H9 (cell line): ENCODE measurements around the gene MAML3. TPM values are rescaled to one million over a fixed set of nuclear protein-coding genes. Genes with fewer than 3 reads are reported as not detected.

ENCODE experiments used
- DNase-seq: peaks from one replicate; pipeline ENCODE4 v3.0.0-alpha.2; 2017
- H2AFZ ChIP-seq: one replicate; pipeline ENCODE4 v1.6.1; 2013; ENCODE audit warnings: mild to moderate bottlenecking, low read length, control low read depth, moderate library complexity
- H2AK5ac ChIP-seq: 2 replicates; pipeline ENCODE4 v1.6.1; 2013; ENCODE audit warnings: low read length, control low read depth, mixed read lengths; ENCODE audit not compliant: insufficient read length
- H2BK120ac ChIP-seq: one replicate; pipeline ENCODE4 v1.6.1; 2013; ENCODE audit warnings: low read depth, mild to moderate bottlenecking, low read length, control low read depth, inconsistent platforms; ENCODE audit not compliant: poor library complexity, severe bottlenecking
- H2BK12ac ChIP-seq: 2 replicates; pipeline ENCODE4 v1.6.1; 2013; ENCODE audit warnings: low read length, control low read depth, mixed read lengths, low read depth; ENCODE audit not compliant: insufficient read length
- H2BK15ac ChIP-seq: 2 replicates; pipeline ENCODE4 v1.6.1; 2013; ENCODE audit warnings: low read depth, low read length, control low read depth
- H2BK20ac ChIP-seq: one replicate; pipeline ENCODE4 v1.6.1; 2013; ENCODE audit warnings: low read depth, mild to moderate bottlenecking, low read length, control low read depth, inconsistent platforms; ENCODE audit not compliant: poor library complexity, severe bottlenecking
- H2BK5ac ChIP-seq: 2 replicates; pipeline ENCODE4 v1.6.1; 2013; ENCODE audit warnings: low read length, control low read depth, mixed read lengths; ENCODE audit not compliant: insufficient read length
- H3K14ac ChIP-seq: 2 replicates; pipeline ENCODE4 v1.6.1; 2013; ENCODE audit warnings: low read length, control low read depth; ENCODE audit not compliant: insufficient read depth
- H3K18ac ChIP-seq: 2 replicates; pipeline ENCODE4 v1.6.1; 2013; ENCODE audit warnings: low read depth, mild to moderate bottlenecking, mixed read lengths, low read length, control low read depth; ENCODE audit not compliant: insufficient read length
- H3K23ac ChIP-seq: 2 replicates; pipeline ENCODE4 v1.6.1; 2013; ENCODE audit warnings: low read length, control low read depth, mixed read lengths, low read depth; ENCODE audit not compliant: insufficient read length
- H3K23me2 ChIP-seq: 2 replicates; pipeline ENCODE4 v1.6.1; 2013; ENCODE audit warnings: low read depth, mild to moderate bottlenecking, mixed read lengths, low read length, control low read depth; ENCODE audit not compliant: insufficient read length, poor library complexity, severe bottlenecking
- H3K27ac ChIP-seq: 2 replicates; pipeline ENCODE4 v1.5.1; 2013; ENCODE audit warnings: low read length, control low read depth, mixed read lengths, low read depth; ENCODE audit not compliant: insufficient read length
- H3K27me3 ChIP-seq: 2 replicates; pipeline ENCODE4 v1.6.1; 2013; ENCODE audit warnings: low read length, control low read depth, inconsistent platforms; ENCODE audit not compliant: insufficient read depth
- H3K4ac ChIP-seq: 2 replicates; pipeline ENCODE4 v1.6.1; 2013; ENCODE audit warnings: low read depth, mild to moderate bottlenecking, control low read depth, inconsistent platforms, low read length, moderate library complexity
- H3K4me1 ChIP-seq: 2 replicates; pipeline ENCODE4 v1.6.1; 2013; ENCODE audit warnings: low read length, control low read depth, inconsistent platforms; ENCODE audit not compliant: insufficient read depth
- H3K4me2 ChIP-seq: 2 replicates; pipeline ENCODE4 v1.6.1; 2013; ENCODE audit warnings: low read length, control low read depth, mixed read lengths; ENCODE audit not compliant: insufficient read length, insufficient read depth
- H3K56ac ChIP-seq: 2 replicates; pipeline ENCODE4 v1.6.1; 2013; ENCODE audit warnings: low read depth, mild to moderate bottlenecking, mixed read lengths, low read length, control low read depth; ENCODE audit not compliant: insufficient read length
- H3K79me1 ChIP-seq: 2 replicates; pipeline ENCODE4 v1.6.1; 2013; ENCODE audit warnings: low read depth, mild to moderate bottlenecking, moderate library complexity, low read length, control low read depth, inconsistent platforms; ENCODE audit not compliant: insufficient read depth, poor library complexity, severe bottlenecking
- H3K79me2 ChIP-seq: 2 replicates; pipeline ENCODE4 v1.6.1; 2013; ENCODE audit warnings: low read length, control low read depth, inconsistent platforms; ENCODE audit not compliant: insufficient read depth
- H3K9ac ChIP-seq: 2 replicates; pipeline ENCODE4 v1.6.1; 2013; ENCODE audit warnings: low read length, control low read depth, mixed read lengths; ENCODE audit not compliant: insufficient read length; ENCODE audit errors: extremely low read depth
- H3K9me3 ChIP-seq: one replicate; pipeline ENCODE4 v1.6.1; 2013; ENCODE audit warnings: low read depth, low read length, inconsistent platforms; ENCODE audit not compliant: control insufficient read depth
- H3T11ph ChIP-seq: one replicate; pipeline ENCODE4 v1.6.1; 2013; ENCODE audit warnings: mild to moderate bottlenecking, low read length, control low read depth, inconsistent platforms
- H4K20me1 ChIP-seq: one replicate; pipeline ENCODE4 v1.6.1; 2013; ENCODE audit not compliant: control insufficient read depth, insufficient read length, insufficient read depth
- H4K5ac ChIP-seq: 2 replicates; pipeline ENCODE4 v1.6.1; 2013; ENCODE audit warnings: low read depth, mild to moderate bottlenecking, mixed read lengths, low read length, control low read depth; ENCODE audit not compliant: insufficient read length
- H4K8ac ChIP-seq: replicated peaks from 2 replicates; pipeline ENCODE4 v1.6.1; 2013; ENCODE audit warnings: low read length, control low read depth, mixed read lengths, low read depth; ENCODE audit not compliant: insufficient read length
- H4K91ac ChIP-seq: 2 replicates; pipeline ENCODE4 v1.6.1; 2013; ENCODE audit warnings: low read depth, mild to moderate bottlenecking, moderate library complexity, mixed read lengths, low read length, control low read depth; ENCODE audit not compliant: insufficient read length
- H3K27ac Mint-ChIP-seq, 3 experiments: 2 replicates in 2 of 3; 3 replicates in 1 of 3; pipeline ENCODE4 v1.8.0; 2020 to 2021; ENCODE audit warnings: mixed read lengths in 3 of 3, mild to moderate bottlenecking in 1 of 3, moderate library complexity in 1 of 3
- H3K27me3 Mint-ChIP-seq: 2 replicates; pipeline ENCODE4 v1.8.0; 2021; ENCODE audit warnings: low read depth, mild to moderate bottlenecking, moderate library complexity, mixed read lengths
- H3K36me3 Mint-ChIP-seq, 3 experiments: 2 replicates in 2 of 3; 3 replicates in 1 of 3; pipeline ENCODE4 v1.8.0; 2020 to 2021; ENCODE audit warnings: low read depth in 3 of 3, mixed read lengths in 3 of 3; ENCODE audit not compliant: insufficient read depth in 1 of 3
- H3K4me1 Mint-ChIP-seq, 2 experiments: 2 replicates each; pipeline ENCODE4 v1.8.0; 2020; ENCODE audit warnings: mixed read lengths in 2 of 2
- H3K4me3 Mint-ChIP-seq, 2 experiments: 2 replicates in 1 of 2; 3 replicates in 1 of 2; pipeline ENCODE4 v1.8.0; 2020 to 2021; ENCODE audit warnings: mild to moderate bottlenecking in 2 of 2, mixed read lengths in 2 of 2, moderate library complexity in 1 of 2
- H3K9me3 Mint-ChIP-seq, 2 experiments: 2 replicates in 1 of 2; 3 replicates in 1 of 2; pipeline ENCODE4 v1.8.0; 2020; ENCODE audit warnings: mild to moderate bottlenecking in 2 of 2, mixed read lengths in 2 of 2, moderate library complexity in 1 of 2
- WGBS: extraction: QIAGEN DNeasy Blood & Tissue Kit; methylation state at CpG from one replicate; pipeline ENCODE4 v1.1.7; 2013; ENCODE audit warnings: missing lambda C conversion rate, low lambda C conversion rate, mixed read lengths; ENCODE audit not compliant: insufficient read length; ENCODE audit errors: extremely low coverage; 5-methylcytosine and 5-hydroxymethylcytosine counted together
- total RNA-seq: library from RNA; stranded (reverse); gene quantifications from 2 replicates; pipeline ENCODE4 v1.2.1, GENCODE V29; 2021
- TF ChIP-seq, protein P1 (sequence below): fragments of 200-600 bp; sonication (generic); conservative IDR thresholded peaks from 3 replicates; pipeline ENCODE4 v1.8.0; 2021; ENCODE audit warnings: antibody characterized with exemption, mild to moderate bottlenecking

Gene MAML3
- total RNA-seq, 1 experiment from 2014 or later: 3.9 TPM

DNA sequence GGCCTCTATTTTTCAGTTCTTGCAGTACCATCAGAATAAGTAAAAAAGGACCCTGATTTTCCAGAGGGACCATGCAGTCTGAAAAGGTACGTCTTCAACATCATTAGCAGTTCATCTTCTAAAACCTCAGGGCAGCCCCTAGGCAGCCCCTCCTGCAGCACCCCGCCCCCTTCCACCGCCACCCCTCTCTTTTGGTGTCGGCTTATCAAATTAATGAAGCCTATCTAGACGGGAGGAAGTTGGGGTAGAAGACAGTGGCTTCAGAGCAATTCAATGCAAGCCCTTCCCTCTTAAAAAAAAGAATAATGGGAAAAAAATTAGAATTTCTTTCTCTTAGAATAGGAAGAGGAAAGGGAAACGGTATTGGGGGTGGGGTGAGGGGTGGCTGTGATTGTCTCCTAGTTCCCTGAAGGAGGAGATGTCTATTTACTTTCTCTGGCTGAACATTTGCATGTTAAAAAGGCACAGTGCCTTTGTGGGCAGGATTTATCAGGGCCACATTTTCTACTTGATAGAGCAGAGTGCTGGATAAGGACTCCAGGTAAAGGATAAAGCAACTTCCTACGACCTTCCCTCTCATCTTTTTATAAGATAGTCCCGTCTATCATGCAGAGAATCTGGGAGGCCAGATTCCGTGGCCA is 329.0 kb downstream of the MAML3 start:
- Histone ChIP-seq H2BK15ac (no peak overlapping the region), H3K4ac (no peak overlapping the region), H3K14ac (peak overlapping the region; percentile 47), H2BK5ac (no peak overlapping the region), H3T11ph (no peak overlapping the region), H3K79me1 (no peaks in the 10 kb centered on the region), H2BK12ac (peak overlapping the region; percentile 77), H3K23me2 (peaks cover 4% of the 10 kb centered on the region), H3K56ac (no peak overlapping the region), H2AK5ac (no peak overlapping the region), H4K91ac (no peak overlapping the region), H2AFZ (peak overlapping the region; percentile 24), H3K9me3 (no peaks in the 10 kb centered on the region), H3K4me2 (peak overlapping the region; percentile 43), H3K23ac (no peak overlapping the region), H3K27me3 (no peaks in the 10 kb centered on the region; the same call in 1 of the 2 replicates), H3K4me1 (peaks cover 20% of the 10 kb centered on the region; the same call in 1 of the 2 replicates), H4K8ac (no peak overlapping the region), H2BK120ac (peak overlapping the region; percentile 10), H3K27ac (peak overlapping the region; percentile 68), H3K9ac (no peak overlapping the region), H3K79me2 (no peaks in the 10 kb centered on the region), H4K20me1 (no peaks in the 10 kb centered on the region), H4K5ac (no peak overlapping the region), H2BK20ac (peak overlapping the region; percentile 76), H3K18ac (peak overlapping the region; percentile 66)
- no CpG with 5 or more reads among the region's 9 CpGs for WGBS
- H3K36me3 Mint-ChIP-seq: peaks cover 4 to 14% (median 10%) of the 10 kb centered on the region in 3 experiments; a peak in 6 of 7 replicates
- TF ChIP-seq, protein P1, sequence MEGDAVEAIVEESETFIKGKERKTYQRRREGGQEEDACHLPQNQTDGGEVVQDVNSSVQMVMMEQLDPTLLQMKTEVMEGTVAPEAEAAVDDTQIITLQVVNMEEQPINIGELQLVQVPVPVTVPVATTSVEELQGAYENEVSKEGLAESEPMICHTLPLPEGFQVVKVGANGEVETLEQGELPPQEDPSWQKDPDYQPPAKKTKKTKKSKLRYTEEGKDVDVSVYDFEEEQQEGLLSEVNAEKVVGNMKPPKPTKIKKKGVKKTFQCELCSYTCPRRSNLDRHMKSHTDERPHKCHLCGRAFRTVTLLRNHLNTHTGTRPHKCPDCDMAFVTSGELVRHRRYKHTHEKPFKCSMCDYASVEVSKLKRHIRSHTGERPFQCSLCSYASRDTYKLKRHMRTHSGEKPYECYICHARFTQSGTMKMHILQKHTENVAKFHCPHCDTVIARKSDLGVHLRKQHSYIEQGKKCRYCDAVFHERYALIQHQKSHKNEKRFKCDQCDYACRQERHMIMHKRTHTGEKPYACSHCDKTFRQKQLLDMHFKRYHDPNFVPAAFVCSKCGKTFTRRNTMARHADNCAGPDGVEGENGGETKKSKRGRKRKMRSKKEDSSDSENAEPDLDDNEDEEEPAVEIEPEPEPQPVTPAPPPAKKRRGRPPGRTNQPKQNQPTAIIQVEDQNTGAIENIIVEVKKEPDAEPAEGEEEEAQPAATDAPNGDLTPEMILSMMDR: no peak
- H3K27me3 Mint-ChIP-seq: no peaks in the 10 kb centered on the region; the same call in 1 of the 2 replicates
- peaks cover 6 to 11% of the 10 kb centered on the region in 2 experiments; a peak in 4 of 5 replicates for H3K9me3 Mint-ChIP-seq
- DNase-seq: no peak
- peak overlapping the region; percentile 47 to 69 for H3K4me3 Mint-ChIP-seq
- H3K27ac Mint-ChIP-seq: peak overlapping the region; percentile 90 to 93 (median 91)
- H3K4me1 Mint-ChIP-seq: peaks cover 52 to 54% of the 10 kb centered on the region in 2 experiments
